HepG2 (cell line): Measurements from ENCODE around the gene PRR14. TPM values are rescaled to one million over a fixed set of nuclear protein-coding genes. Genes with fewer than 3 reads are reported as not detected.
A peak's percentile ranks its signal among the peaks of the same experiment; 100 is the strongest.

Experiments used
- ARHGAP35 ChIP-seq: sonication (generic); formaldehyde crosslinking; IDR thresholded peaks from 2 replicates; pipeline ENCODE4 v1.9.0; 2022; ENCODE audit warnings: mild to moderate bottlenecking, inconsistent platforms, moderate library complexity, missing genetic modification reagents, borderline replicate concordance
- HES4 ChIP-seq: sonication (generic); formaldehyde crosslinking; IDR thresholded peaks from 2 replicates; pipeline ENCODE4 v1.9.0; 2021; ENCODE audit warnings: mild to moderate bottlenecking, missing genetic modification reagents, borderline replicate concordance
- KDM1A ChIP-seq: IDR thresholded peaks from 2 replicates; pipeline ENCODE4 v1.6.1; 2016; ENCODE audit warnings: missing compliant biosample characterization
- KLF11 ChIP-seq: IDR thresholded peaks from 2 replicates; pipeline ENCODE4 v1.6.1; 2016; ENCODE audit warnings: missing compliant biosample characterization
- LBX2 ChIP-seq: sonication (generic); formaldehyde crosslinking; IDR thresholded peaks from 2 replicates; pipeline ENCODE4 v1.5.0; 2020; ENCODE audit warnings: missing genetic modification reagents, mild to moderate bottlenecking, borderline replicate concordance
- MAZ ChIP-seq, 2 experiments: sonication (generic) in 1 of 2; formaldehyde crosslinking in 1 of 2; IDR thresholded peaks; 2 replicates each; pipeline versions ENCODE4 v1.5.0 to v1.6.1; 2012 to 2020; ENCODE audit warnings: low read depth in 2 of 2, mild to moderate bottlenecking in 2 of 2, borderline replicate concordance in 1 of 2, improper control_type of control experiment in 1 of 2, low read length in 1 of 2, missing genetic modification reagents in 1 of 2, moderate library complexity in 1 of 2
- NRL ChIP-seq: sonication (generic); formaldehyde crosslinking; IDR thresholded peaks from 2 replicates; pipeline ENCODE4 v1.5.0; 2020; ENCODE audit warnings: missing genetic modification reagents, mild to moderate bottlenecking, moderate library complexity, borderline replicate concordance
- PBX2 ChIP-seq: IDR thresholded peaks from 2 replicates; pipeline ENCODE4 v1.6.1; 2016; ENCODE audit warnings: control low read depth
- PPARG ChIP-seq: conservative IDR thresholded peaks from 2 replicates; pipeline ENCODE4 v1.6.1; 2016; ENCODE audit warnings: missing biosample characterization, missing genetic modification reagents
- RARA ChIP-seq: IDR thresholded peaks from 2 replicates; pipeline ENCODE4 v1.6.1; 2016; ENCODE audit warnings: missing genetic modification reagents, missing compliant biosample characterization
- SNAI1 ChIP-seq: sonication (generic); formaldehyde crosslinking; IDR thresholded peaks from 2 replicates; pipeline ENCODE4 v1.5.0; 2020; ENCODE audit warnings: mild to moderate bottlenecking, missing genetic modification reagents, borderline replicate concordance
- SNAPC5 ChIP-seq: sonication (generic); formaldehyde crosslinking; IDR thresholded peaks from 2 replicates; pipeline ENCODE4 v1.8.1; 2023; ENCODE audit warnings: mild to moderate bottlenecking, missing genetic modification reagents, borderline replicate concordance
- TARDBP ChIP-seq: sonication (generic); formaldehyde crosslinking; IDR thresholded peaks from 2 replicates; pipeline ENCODE4 v1.8.0; 2022; ENCODE audit warnings: mild to moderate bottlenecking, missing genetic modification reagents
- TERF1 ChIP-seq: sonication (generic); formaldehyde crosslinking; IDR thresholded peaks from 2 replicates; pipeline ENCODE4 v1.8.0; 2022; ENCODE audit warnings: mild to moderate bottlenecking, missing genetic modification reagents, moderate library complexity
- ZBTB21 ChIP-seq: sonication (generic); formaldehyde crosslinking; IDR thresholded peaks from 2 replicates; pipeline ENCODE4 v1.4.0; 2020; ENCODE audit warnings: missing genetic modification reagents
- ZBTB44 ChIP-seq: sonication (generic); formaldehyde crosslinking; IDR thresholded peaks from 2 replicates; pipeline ENCODE4 v1.4.0; 2020; ENCODE audit warnings: missing genetic modification reagents
- ZC3H4 ChIP-seq: sonication (generic); formaldehyde crosslinking; IDR thresholded peaks from 2 replicates; pipeline ENCODE4 v1.4.0; 2020; ENCODE audit warnings: missing genetic modification reagents, borderline replicate concordance
- ZNF10 ChIP-seq: sonication (generic); formaldehyde crosslinking; IDR thresholded peaks from 2 replicates; pipeline ENCODE4 v1.4.0; 2020; ENCODE audit warnings: mild to moderate bottlenecking, low read depth, missing genetic modification reagents, borderline replicate concordance
- ZNF280B ChIP-seq: sonication (generic); formaldehyde crosslinking; IDR thresholded peaks from 2 replicates; pipeline ENCODE4 v1.5.0; 2020; ENCODE audit warnings: missing genetic modification reagents, mild to moderate bottlenecking, borderline replicate concordance
- ZNF496 ChIP-seq: sonication (generic); formaldehyde crosslinking; IDR thresholded peaks from 2 replicates; pipeline ENCODE4 v1.8.1; 2023; ENCODE audit warnings: mild to moderate bottlenecking, moderate library complexity, missing genetic modification reagents; ENCODE audit not compliant: insufficient replicate concordance
- ZNF782 ChIP-seq: sonication (generic); formaldehyde crosslinking; IDR thresholded peaks from 2 replicates; pipeline ENCODE4 v1.4.0; 2020; ENCODE audit warnings: missing genetic modification reagents, mild to moderate bottlenecking, borderline replicate concordance
- ZNF792 ChIP-seq: IDR thresholded peaks from 2 replicates; pipeline ENCODE4 v1.6.1; 2016
- polyA plus RNA-seq, 8 experiments: library from polyadenylated mRNA; depleted of rRNA in 3 of 8; stranded (reverse) in 7 of 8; unstranded in 1 of 8; fragments of >200 nt; fragmentation: Illumina TruSeq in 4 of 8; extraction: Trizol in 4 of 8; gene quantifications; 2 replicates each; pipeline versions ENCODE4 v1.2.1 to v1.2.3, GENCODE V29; 2011 to 2016; ENCODE audit warnings: low read depth in 4 of 8, missing spikeins in 1 of 8, mixed read lengths in 1 of 8; ENCODE audit not compliant: insufficient read depth in 1 of 8
- total RNA-seq, 5 experiments: library from RNA; depleted of rRNA; stranded (reverse); fragments of >200 nt; fragmentation: Illumina TruSeq; extraction: Trizol; gene quantifications; 2 replicates each; pipeline ENCODE4 v1.2.3, GENCODE V29; 2016; ENCODE audit warnings: low read depth in 1 of 5

The PRR14 gene
- total and polyA plus RNA-seq, 2 of the 13 experiments (the other 11 are each of a cell fraction or from before 2014, with no cell fraction given), result 8.4 to 11.0 TPM

- TF ChIP-seq HES4 (peak; percentile 83; the same call in 1 of the 2 replicates), LBX2 (CRISPR knock-in tag) (no peak), NRL (peak; percentile 64; the same call in 1 of the 2 replicates), RARA (no peak; the same call in 1 of the 2 replicates), PPARG (CRISPR knock-in tag) (peak; percentile 66), ZNF792 (CRISPR knock-in tag) (peak; percentile 93), SNAI1 (CRISPR knock-in tag) (no peak), TARDBP (CRISPR knock-in tag) (no peak; the same call in none of the 2 replicates), ZNF10 (CRISPR knock-in tag) (no peak), ARHGAP35 (peak; percentile 84; the same call in 1 of the 2 replicates), ZC3H4 (CRISPR knock-in tag) (peak; percentile 95), SNAPC5 (0 out of 2 replicates have a peak, but pooled peaks have one; percentile 40), MAZ (IDR thresholded peaks at IDR 0.05; ENCODE audit: borderline replicate concordance, low read depth, low read length) (peak; percentile 96), MAZ (CRISPR knock-in tag; IDR thresholded peaks at IDR 0.05; ENCODE audit: low read depth) (peak; percentile 100), ZNF496 (CRISPR knock-in tag) (no peak), PBX2 (CRISPR knock-in tag) (no peak), KLF11 (no peak; the same call in 1 of the 2 replicates), ZBTB44 (CRISPR knock-in tag) (peak; percentile 82; the same call in 1 of the 2 replicates), ZBTB21 (CRISPR knock-in tag) (0 out of 2 replicates have a peak, but pooled peaks have one; percentile 27), ZNF782 (CRISPR knock-in tag) (peak; percentile 33; the same call in 1 of the 2 replicates), ZNF280B (CRISPR knock-in tag) (peak; percentile 49), KDM1A (CRISPR knock-in tag) (no peak), TERF1 (CRISPR knock-in tag) (peak; percentile 90; the same call in 1 of the 2 replicates)
Measured at GRCh38 chr16:30698139-30698815, 47.5 kb downstream of the PRR14 start (continued).
